Effector memory CD8-positive, alpha-beta T cell (primary cell): ENCODE results near the gene PLCB4.

Source experiments
- ATAC-seq: fragments of 150-1000 bp; cut with Tn5 transposase; replicated peaks from 2 replicates; pipeline ENCODE4 v1.10.0; 2021; ENCODE audit warnings: mild to moderate bottlenecking, moderate library complexity
- DNase-seq, 3 experiments: peaks; one replicate each; pipeline ENCODE4 v3.0.0; 2021
- H3K27ac Mint-ChIP-seq, 2 donors: one replicate each; pipeline ENCODE4 v1.8.0; 2022; ENCODE audit warnings: mild to moderate bottlenecking in 2 of 2, mixed read lengths in 2 of 2, moderate library complexity in 2 of 2
- H3K27me3 Mint-ChIP-seq, 2 donors: one replicate each; pipeline ENCODE4 v1.8.0; 2022; ENCODE audit warnings: mixed read lengths in 2 of 2
- H3K36me3 Mint-ChIP-seq: one replicate; pipeline ENCODE4 v1.8.0; 2022; ENCODE audit warnings: mild to moderate bottlenecking, moderate library complexity, mixed read lengths; ENCODE audit not compliant: insufficient read depth
- H3K4me1 Mint-ChIP-seq, 2 donors: one replicate each; pipeline ENCODE4 v1.8.0; 2022; ENCODE audit warnings: low read depth in 2 of 2, mixed read lengths in 2 of 2
- H3K4me3 Mint-ChIP-seq, 2 donors: one replicate each; pipeline ENCODE4 v1.8.0; 2022; ENCODE audit warnings: mild to moderate bottlenecking in 2 of 2, mixed read lengths in 2 of 2, moderate library complexity in 2 of 2
- H3K9me3 Mint-ChIP-seq, 2 donors: one replicate each; pipeline ENCODE4 v1.8.0; 2022; ENCODE audit warnings: mixed read lengths in 2 of 2

PLCB4 gene

GRCh38 chr20:9220874-9221547, 152.1 kb downstream of the PLCB4 start:
- ATAC-seq (no peak), DNase-seq (no peak)
- no peaks in the 10 kb centered on the region for H3K27me3 Mint-ChIP-seq
- H3K4me1 Mint-ChIP-seq = no peaks in the 10 kb centered on the region
- no peaks in the 10 kb centered on the region for H3K36me3 Mint-ChIP-seq
- H3K9me3 Mint-ChIP-seq = peaks cover 0 to 3% of the 10 kb centered on the region in 2 donors
- H3K27ac Mint-ChIP-seq = no peak overlapping the region
- no peak overlapping the region for H3K4me3 Mint-ChIP-seq

- DNase-seq = no peak
- Mint-ChIP-seq H3K36me3 (no peaks in the 10 kb centered on the region), H3K4me3 (no peak overlapping the region), H3K9me3 (peaks cover 0 to 2% of the 10 kb centered on the region in 2 donors), H3K4me1 (no peaks in the 10 kb centered on the region), H3K27me3 (no peaks in the 10 kb centered on the region), H3K27ac (no peak overlapping the region)
- ATAC-seq = no peak
These were observed 154.4 kb downstream of the PLCB4 start for GRCh38 chr20:9223296-9223695.

GRCh38 chr20:9225879-9226278, 157.0 kb downstream of the PLCB4 start:
- Mint-ChIP-seq H3K4me1 (no peaks in the 10 kb centered on the region), H3K9me3 (peaks cover 0 to 4% of the 10 kb centered on the region in 2 donors), H3K36me3 (no peaks in the 10 kb centered on the region), H3K27ac (no peak overlapping the region), H3K4me3 (no peak overlapping the region), H3K27me3 (no peaks in the 10 kb centered on the region)
- ATAC-seq (no peak), DNase-seq (no peak)

GRCh38 chr20:9227896-9228615, 159.2 kb downstream of the PLCB4 start:
- no peaks in the 10 kb centered on the region for H3K4me1 Mint-ChIP-seq
- H3K27me3 Mint-ChIP-seq = no peaks in the 10 kb centered on the region
- no peak for ATAC-seq
- DNase-seq = no peak
- no peaks in the 10 kb centered on the region for H3K36me3 Mint-ChIP-seq
- peaks cover 0 to 4% of the 10 kb centered on the region in 2 donors for H3K9me3 Mint-ChIP-seq
- H3K4me3 Mint-ChIP-seq = no peak overlapping the region
- H3K27ac Mint-ChIP-seq = no peak overlapping the region

GRCh38 chr20:9228774-9229450, 160.0 kb downstream of the PLCB4 start:
- ATAC-seq (no peak), DNase-seq (no peak)
- H3K4me1 Mint-ChIP-seq = no peaks in the 10 kb centered on the region
- H3K4me3 Mint-ChIP-seq = no peak overlapping the region
- no peak overlapping the region for H3K27ac Mint-ChIP-seq
- peaks cover 0 to 2% of the 10 kb centered on the region in 2 donors for H3K9me3 Mint-ChIP-seq
- H3K27me3 Mint-ChIP-seq = no peaks in the 10 kb centered on the region
- no peaks in the 10 kb centered on the region for H3K36me3 Mint-ChIP-seq

- ATAC-seq (no peak), DNase-seq (no peak)
- no peaks in the 10 kb centered on the region for H3K36me3 Mint-ChIP-seq
- peaks cover 0 to 2% of the 10 kb centered on the region in 2 donors for H3K9me3 Mint-ChIP-seq
- H3K27ac Mint-ChIP-seq = no peak overlapping the region
- no peaks in the 10 kb centered on the region for H3K4me1 Mint-ChIP-seq
- no peak overlapping the region for H3K4me3 Mint-ChIP-seq
- no peaks in the 10 kb centered on the region for H3K27me3 Mint-ChIP-seq
These were observed 161.5 kb downstream of the PLCB4 start for GRCh38 chr20:9230406-9230805.

- Mint-ChIP-seq H3K4me3 (no peak overlapping the region), H3K36me3 (no peaks in the 10 kb centered on the region), H3K27me3 (no peaks in the 10 kb centered on the region), H3K27ac (no peak overlapping the region), H3K4me1 (no peaks in the 10 kb centered on the region), H3K9me3 (no peaks in the 10 kb centered on the region)
- no peak for DNase-seq
- no peak for ATAC-seq
These were observed 164.9 kb downstream of the PLCB4 start for GRCh38 chr20:9233804-9234203.

GRCh38 chr20:9235518-9235917, 166.6 kb downstream of the PLCB4 start:
- DNase-seq (no peak), ATAC-seq (no peak)
- Mint-ChIP-seq H3K9me3 (peaks cover 0 to 4% of the 10 kb centered on the region in 2 donors), H3K27me3 (no peaks in the 10 kb centered on the region), H3K36me3 (no peaks in the 10 kb centered on the region), H3K27ac (no peak overlapping the region), H3K4me3 (no peak overlapping the region), H3K4me1 (no peaks in the 10 kb centered on the region)

GRCh38 chr20:9236458-9236857, 167.6 kb downstream of the PLCB4 start:
- H3K9me3 Mint-ChIP-seq = peaks cover 0 to 8% of the 10 kb centered on the region in 2 donors
- H3K4me1 Mint-ChIP-seq = no peaks in the 10 kb centered on the region
- H3K4me3 Mint-ChIP-seq = no peak overlapping the region
- no peaks in the 10 kb centered on the region for H3K27me3 Mint-ChIP-seq
- H3K36me3 Mint-ChIP-seq = no peaks in the 10 kb centered on the region
- ATAC-seq (no peak), DNase-seq (no peak)
- no peak overlapping the region for H3K27ac Mint-ChIP-seq

GRCh38 chr20:9241232-9241692, 172.4 kb downstream of the PLCB4 start:
- Mint-ChIP-seq H3K9me3 (peaks cover 5 to 14% of the 10 kb centered on the region in 2 donors), H3K36me3 (no peaks in the 10 kb centered on the region), H3K27ac (no peak overlapping the region), H3K4me1 (no peaks in the 10 kb centered on the region), H3K4me3 (no peak overlapping the region), H3K27me3 (no peaks in the 10 kb centered on the region)
- DNase-seq (no peak), ATAC-seq (no peak)

GRCh38 chr20:9241721-9242427, 173.0 kb downstream of the PLCB4 start:
- Mint-ChIP-seq H3K9me3 (peaks cover 8 to 14% of the 10 kb centered on the region in 2 donors), H3K27ac (no peak overlapping the region), H3K27me3 (no peaks in the 10 kb centered on the region), H3K36me3 (no peaks in the 10 kb centered on the region), H3K4me1 (no peaks in the 10 kb centered on the region), H3K4me3 (no peak overlapping the region)
- ATAC-seq (no peak), DNase-seq (no peak)

GRCh38 chr20:9243986-9244385, 175.1 kb downstream of the PLCB4 start:
- ATAC-seq (no peak), DNase-seq (no peak)
- Mint-ChIP-seq H3K36me3 (no peaks in the 10 kb centered on the region), H3K9me3 (peaks cover 8 to 14% of the 10 kb centered on the region in 2 donors), H3K27ac (no peak overlapping the region), H3K4me3 (no peak overlapping the region), H3K27me3 (no peaks in the 10 kb centered on the region), H3K4me1 (no peaks in the 10 kb centered on the region)

- no peak overlapping the region for H3K27ac Mint-ChIP-seq
- H3K36me3 Mint-ChIP-seq = no peaks in the 10 kb centered on the region
- peaks cover 8 to 14% of the 10 kb centered on the region in 2 donors for H3K9me3 Mint-ChIP-seq
- no peaks in the 10 kb centered on the region for H3K27me3 Mint-ChIP-seq
- no peak for ATAC-seq
- no peaks in the 10 kb centered on the region for H3K4me1 Mint-ChIP-seq
- no peak overlapping the region for H3K4me3 Mint-ChIP-seq
- DNase-seq = no peak
These were observed 175.9 kb downstream of the PLCB4 start for GRCh38 chr20:9244811-9245210.
